A673 (cell line): ENCODE data around the gene LDHD.

Experiments
- CTCF ChIP-seq: fragments of 300-800, 200-600 bp; sonication (generic); conservative IDR thresholded peaks from 2 replicates; pipeline ENCODE4 v1.5.1; 2017; ENCODE audit warnings: low read depth, mild to moderate bottlenecking, antibody characterized with exemption, low read length, moderate library complexity, mixed read lengths
- EZH2 ChIP-seq: fragments of 200-600 bp; sonication (generic); IDR thresholded peaks from 2 replicates; pipeline ENCODE4 v1.6.1; 2017; ENCODE audit warnings: borderline replicate concordance, low read depth, mild to moderate bottlenecking, mixed read lengths, antibody characterized with exemption, low read length; ENCODE audit not compliant: poor library complexity, severe bottlenecking

GRCh38 chr16:75131081-75131480 lies 14.5 kb upstream of the LDHD start:
- TF ChIP-seq CTCF (no peak), EZH2 (no peak)
